HepG2 (cell line): Measurements from ENCODE around the gene NXT2. TPM values are rescaled to one million over a fixed set of nuclear protein-coding genes. Genes with fewer than 3 reads are reported as not detected.

Experiments used
- BHLHE40 ChIP-seq: IDR thresholded peaks from 2 replicates; pipeline ENCODE4 v1.6.1; 2011; ENCODE audit warnings: low read length, improper control_type of control experiment
- CEBPB ChIP-seq: IDR thresholded peaks from 2 replicates; pipeline ENCODE4 v1.6.1; 2011; ENCODE audit warnings: low read depth, low read length, improper control_type of control experiment, borderline replicate concordance
- EHMT2 ChIP-seq: fragments of 200-600 bp; sonication (generic); IDR thresholded peaks from 2 replicates; pipeline ENCODE4 v1.7.0; 2017; ENCODE audit warnings: antibody characterized with exemption, low read depth, low read length, borderline replicate concordance
- ETV5 ChIP-seq: IDR thresholded peaks from 2 replicates; pipeline ENCODE4 v1.6.1; 2018; ENCODE audit warnings: missing biosample characterization, missing genetic modification reagents, inconsistent platforms, borderline replicate concordance
- FOSL2 ChIP-seq: sonication (generic); formaldehyde crosslinking; IDR thresholded peaks from 2 replicates; pipeline ENCODE4 v1.4.0; 2020; ENCODE audit warnings: missing genetic modification reagents
- FOXC1 ChIP-seq: sonication (generic); formaldehyde crosslinking; IDR thresholded peaks from 2 replicates; pipeline ENCODE4 v1.8.0; 2022; ENCODE audit warnings: mild to moderate bottlenecking, missing genetic modification reagents, borderline replicate concordance
- FOXO1 ChIP-seq: sonication (generic); formaldehyde crosslinking; IDR thresholded peaks from 2 replicates; pipeline ENCODE4 v1.4.0; 2020; ENCODE audit warnings: missing genetic modification reagents
- HNRNPL ChIP-seq: fragments of 200-400 bp; formaldehyde crosslinking; IDR thresholded peaks from 2 replicates; pipeline ENCODE4 v1.6.1; 2017; ENCODE audit warnings: mild to moderate bottlenecking, low read depth, low read length
- HOXA7 ChIP-seq: sonication (generic); formaldehyde crosslinking; IDR thresholded peaks from 2 replicates; pipeline ENCODE4 v1.8.1; 2022; ENCODE audit warnings: mild to moderate bottlenecking, missing genetic modification reagents, moderate library complexity
- IRF2 ChIP-seq: IDR thresholded peaks from 2 replicates; pipeline ENCODE4 v1.6.1; 2018; ENCODE audit warnings: missing genetic modification reagents, missing compliant biosample characterization
- KDM2A ChIP-seq: sonication (generic); formaldehyde crosslinking; IDR thresholded peaks from 2 replicates; pipeline ENCODE4 v1.4.0; 2020; ENCODE audit warnings: low read depth, missing genetic modification reagents, borderline replicate concordance
- KMT2B ChIP-seq: IDR thresholded peaks from 2 replicates; pipeline ENCODE4 v1.6.1; 2016; ENCODE audit warnings: missing genetic modification reagents, missing compliant biosample characterization
- NCOA1 ChIP-seq: sonication (generic); formaldehyde crosslinking; IDR thresholded peaks from 2 replicates; pipeline ENCODE4 v1.9.0; 2021; ENCODE audit warnings: missing genetic modification reagents
- NR3C1 ChIP-seq: sonication (generic); formaldehyde crosslinking; IDR thresholded peaks from 2 replicates; pipeline ENCODE4 v1.4.0; 2020; ENCODE audit warnings: missing genetic modification reagents
- PHF20 ChIP-seq: sonication (generic); formaldehyde crosslinking; IDR thresholded peaks from 2 replicates; pipeline ENCODE4 v1.5.0; 2020; ENCODE audit warnings: mild to moderate bottlenecking, missing genetic modification reagents
- RAD21 ChIP-seq: fragments of 450-650 bp; formaldehyde crosslinking; IDR thresholded peaks from 2 replicates; pipeline ENCODE4 v1.5.0; 2020; ENCODE audit warnings: mild to moderate bottlenecking
- SAP130 ChIP-seq: IDR thresholded peaks from 2 replicates; pipeline ENCODE4 v1.6.1; 2016; ENCODE audit warnings: low read depth
- SIX1 ChIP-seq: sonication (generic); formaldehyde crosslinking; IDR thresholded peaks from 2 replicates; pipeline ENCODE4 v1.4.0; 2020; ENCODE audit warnings: missing genetic modification reagents, borderline replicate concordance
- SKI ChIP-seq: fragments of 450-650 bp; IDR thresholded peaks from one replicate; pipeline ENCODE4 v1.6.1; 2018; ENCODE audit warnings: mild to moderate bottlenecking; ENCODE audit not compliant: partially characterized antibody
- SNAI1 ChIP-seq: sonication (generic); formaldehyde crosslinking; IDR thresholded peaks from 2 replicates; pipeline ENCODE4 v1.5.0; 2020; ENCODE audit warnings: mild to moderate bottlenecking, missing genetic modification reagents, borderline replicate concordance
- SP1 ChIP-seq, 2 experiments: fragments of 450-650 bp in 1 of 2; sonication (generic) in 1 of 2; formaldehyde crosslinking in 1 of 2; IDR thresholded peaks; 2 replicates each; pipeline versions ENCODE4 v1.4.0 to v1.6.1; 2016 to 2020; ENCODE audit warnings: missing genetic modification reagents in 1 of 2
- SP2 ChIP-seq: sonication (generic); formaldehyde crosslinking; IDR thresholded peaks from 2 replicates; pipeline ENCODE4 v1.5.1; 2020; ENCODE audit warnings: mild to moderate bottlenecking, missing genetic modification reagents
- SRF ChIP-seq: IDR thresholded peaks from 2 replicates; pipeline ENCODE4 v1.6.1; 2011; ENCODE audit warnings: mild to moderate bottlenecking, low read depth, low read length, moderate library complexity
- TEAD3 ChIP-seq: optimal IDR thresholded peaks from 2 replicates; pipeline ENCODE3; 2016; ENCODE audit warnings: borderline replicate concordance
- TFDP1 ChIP-seq: IDR thresholded peaks from 2 replicates; pipeline ENCODE4 v1.6.1; 2016; ENCODE audit warnings: missing compliant biosample characterization, missing genetic modification reagents, borderline replicate concordance
- ZKSCAN8 ChIP-seq: IDR thresholded peaks from 2 replicates; pipeline ENCODE4 v1.6.1; 2016; ENCODE audit warnings: borderline replicate concordance, missing genetic modification reagents, missing compliant biosample characterization
- ZNF484 ChIP-seq: sonication (generic); formaldehyde crosslinking; IDR thresholded peaks from 2 replicates; pipeline ENCODE4 v1.5.1; 2020; ENCODE audit warnings: mild to moderate bottlenecking, low read depth, missing genetic modification reagents, borderline replicate concordance
- ZNF589 ChIP-seq: sonication (generic); formaldehyde crosslinking; conservative IDR thresholded peaks from 2 replicates; pipeline ENCODE4 v1.8.0; 2022; ENCODE audit warnings: mild to moderate bottlenecking, moderate library complexity, missing genetic modification reagents
- polyA plus RNA-seq, 8 experiments: library from polyadenylated mRNA; depleted of rRNA in 3 of 8; stranded (reverse) in 7 of 8; unstranded in 1 of 8; fragments of >200 nt; fragmentation: Illumina TruSeq in 4 of 8; extraction: Trizol in 4 of 8; gene quantifications; 2 replicates each; pipeline versions ENCODE4 v1.2.1 to v1.2.3, GENCODE V29; 2011 to 2016; ENCODE audit warnings: low read depth in 4 of 8, missing spikeins in 1 of 8, mixed read lengths in 1 of 8; ENCODE audit not compliant: insufficient read depth in 1 of 8
- total RNA-seq, 5 experiments: library from RNA; depleted of rRNA; stranded (reverse); fragments of >200 nt; fragmentation: Illumina TruSeq; extraction: Trizol; gene quantifications; 2 replicates each; pipeline ENCODE4 v1.2.3, GENCODE V29; 2016; ENCODE audit warnings: low read depth in 1 of 5
- TF ChIP-seq, protein P1 (sequence below): sonication (generic); formaldehyde crosslinking; IDR thresholded peaks from 2 replicates; pipeline ENCODE4 v1.5.0; 2020; ENCODE audit warnings: mild to moderate bottlenecking, missing genetic modification reagents

The NXT2 gene
- total and polyA plus RNA-seq, 2 of the 13 experiments (the other 11 are each of a cell fraction or from before 2014, with no cell fraction given) = 9.5 to 14.9 TPM

DNA sequence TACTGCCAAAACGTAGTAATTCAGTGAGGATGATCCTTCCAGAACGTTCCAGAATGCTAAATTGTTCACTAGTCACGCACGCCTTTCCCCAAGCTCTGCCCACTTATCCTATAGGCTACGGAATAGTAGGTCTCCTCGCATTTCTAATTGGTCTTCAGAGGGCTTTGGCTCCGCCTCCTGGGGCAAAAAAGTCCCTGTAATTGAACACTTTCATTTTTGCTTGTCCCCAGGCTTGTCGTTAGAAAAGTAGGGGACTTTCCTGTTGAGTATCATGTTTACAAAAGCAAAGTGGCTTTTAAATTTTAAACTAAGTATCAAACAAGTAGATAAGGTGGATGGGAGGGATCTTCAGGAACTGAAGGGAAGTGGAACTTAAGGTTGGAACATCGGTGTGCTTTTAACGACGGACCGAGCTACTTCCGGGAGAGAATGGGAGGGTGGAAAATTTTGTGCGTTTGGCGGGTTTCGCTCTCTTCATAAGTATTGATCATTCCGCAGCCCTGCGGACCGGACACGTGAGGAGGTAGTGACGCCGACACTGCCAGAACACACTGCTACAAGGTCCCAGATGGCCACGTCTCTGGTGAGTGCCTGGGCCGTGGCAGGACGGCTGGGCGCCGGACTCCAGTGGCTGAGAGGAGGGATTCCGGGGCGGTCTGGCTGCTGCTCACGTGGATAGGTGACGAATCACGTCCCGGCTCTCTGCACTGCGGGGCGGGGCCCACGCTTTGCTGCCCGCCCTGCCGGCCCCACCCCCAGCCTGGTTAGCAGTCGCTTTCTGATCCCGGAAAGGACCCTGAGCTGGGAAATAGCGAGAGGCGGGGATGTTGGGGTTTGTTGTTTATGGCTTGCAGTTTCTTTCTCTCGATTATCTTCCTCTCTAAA is at the start of gene NXT2 (continued):
- TF ChIP-seq, protein P1, sequence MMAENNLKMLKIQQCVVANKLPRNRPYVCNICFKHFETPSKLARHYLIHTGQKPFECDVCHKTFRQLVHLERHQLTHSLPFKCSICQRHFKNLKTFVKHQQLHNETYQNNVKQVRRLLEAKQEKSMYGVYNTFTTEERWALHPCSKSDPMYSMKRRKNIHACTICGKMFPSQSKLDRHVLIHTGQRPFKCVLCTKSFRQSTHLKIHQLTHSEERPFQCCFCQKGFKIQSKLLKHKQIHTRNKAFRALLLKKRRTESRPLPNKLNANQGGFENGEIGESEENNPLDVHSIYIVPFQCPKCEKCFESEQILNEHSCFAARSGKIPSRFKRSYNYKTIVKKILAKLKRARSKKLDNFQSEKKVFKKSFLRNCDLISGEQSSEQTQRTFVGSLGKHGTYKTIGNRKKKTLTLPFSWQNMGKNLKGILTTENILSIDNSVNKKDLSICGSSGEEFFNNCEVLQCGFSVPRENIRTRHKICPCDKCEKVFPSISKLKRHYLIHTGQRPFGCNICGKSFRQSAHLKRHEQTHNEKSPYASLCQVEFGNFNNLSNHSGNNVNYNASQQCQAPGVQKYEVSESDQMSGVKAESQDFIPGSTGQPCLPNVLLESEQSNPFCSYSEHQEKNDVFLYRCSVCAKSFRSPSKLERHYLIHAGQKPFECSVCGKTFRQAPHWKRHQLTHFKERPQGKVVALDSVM (CRISPR knock-in tag) = no peak
- no peak for TF ChIP-seq SNAI1 (CRISPR knock-in tag)
- no peak for TF ChIP-seq SP1 (IDR thresholded peaks at IDR 0.05)
- TF ChIP-seq SP1 (CRISPR knock-in tag; IDR thresholded peaks at IDR 0.05) = peak; percentile 76
- TF ChIP-seq ZNF589 (CRISPR knock-in tag) = 0 out of 2 replicates have a peak, but pooled peaks have one; percentile 23
- 0 out of 2 replicates have a peak, but pooled peaks have one; percentile 16 for TF ChIP-seq FOXO1
- TF ChIP-seq EHMT2 = peak; percentile 89; the same call in 1 of the 2 replicates
- TF ChIP-seq SRF = peak; percentile 6; the same call in 1 of the 2 replicates
- TF ChIP-seq RAD21 (CRISPR knock-in tag) = no peak
- TF ChIP-seq SP2 (CRISPR knock-in tag) = no peak
- peak; percentile 37 for TF ChIP-seq FOSL2 (CRISPR knock-in tag)
- TF ChIP-seq SIX1 (CRISPR knock-in tag) = 0 out of 2 replicates have a peak, but pooled peaks have one; percentile 20
- TF ChIP-seq IRF2 (CRISPR knock-in tag) = 0 out of 2 replicates have a peak, but pooled peaks have one; percentile 50
- no peak for TF ChIP-seq NR3C1 (CRISPR knock-in tag)
- TF ChIP-seq KMT2B (CRISPR knock-in tag) = peak; percentile 70
- no peak for TF ChIP-seq CEBPB
- TF ChIP-seq HOXA7 (CRISPR knock-in tag) = no peak
- no peak for TF ChIP-seq ZKSCAN8 (CRISPR knock-in tag)
- TF ChIP-seq ZNF484 = no peak
- peak; percentile 36 for TF ChIP-seq TEAD3 (CRISPR knock-in tag)
- TF ChIP-seq BHLHE40 = peak; percentile 66
- peak; percentile 17; the same call in 1 of the 2 replicates for TF ChIP-seq TFDP1 (CRISPR knock-in tag)
- TF ChIP-seq SAP130 (CRISPR knock-in tag) = peak; percentile 54
- TF ChIP-seq PHF20 (CRISPR knock-in tag) = peak; percentile 83
- peak; percentile 6 for TF ChIP-seq SKI
- 0 out of 2 replicates have a peak, but pooled peaks have one; percentile 32 for TF ChIP-seq HNRNPL
- TF ChIP-seq ETV5 (CRISPR knock-in tag) = peak; percentile 20; the same call in 1 of the 2 replicates
- no peak for TF ChIP-seq FOXC1 (CRISPR knock-in tag)
- no peak for TF ChIP-seq NCOA1 (CRISPR knock-in tag)
- TF ChIP-seq KDM2A = peak; percentile 60; the same call in 1 of the 2 replicates
